Gastrocnemius medialis (tissue), 4 donors: Measurements from ENCODE around the gene LRRC8A. TPM values are rescaled to one million over a fixed set of nuclear protein-coding genes. Genes with fewer than 3 reads are reported as not detected.
"Not testable (repeated sequence)": the region's sequence is repeated elsewhere in the genome, so short reads cannot be mapped to it uniquely, and the experiment has no call there.

ENCODE experiments used
- ATAC-seq, 2 donors: fragments of 150-250 bp; one replicate each; pipeline ENCODE4 v1.9.1; 2016
- DNase-seq, 2 donors: peaks; one replicate each; pipeline ENCODE4 v3.0.0-alpha.2; 2019
- H3K27ac ChIP-seq, 4 donors: fragments of 200-600 bp; sonication (generic); 1 replicate in 1 of 4; 2 replicates in 3 of 4; pipeline ENCODE4 v1.5.1; 2016 to 2018; ENCODE audit warnings: mild to moderate bottlenecking in 2 of 4, moderate library complexity in 1 of 4
- H3K27me3 ChIP-seq, 3 donors: fragments of 200-600 bp; sonication (generic) in 2 of 3; 1 replicate in 1 of 3; 2 replicates in 2 of 3; pipeline versions ENCODE4 v1.5.1 to v1.6.0; 2016 to 2019; ENCODE audit warnings: mild to moderate bottlenecking in 1 of 3, moderate library complexity in 1 of 3
- H3K36me3 ChIP-seq, 2 donors: fragments of 200-600 bp; sonication (generic) in 1 of 2; one replicate each; pipeline ENCODE4 v1.5.1; 2017 to 2018
- H3K4me1 ChIP-seq, 2 donors: fragments of 200-600 bp; sonication (generic) in 1 of 2; one replicate each; pipeline ENCODE4 v1.5.1; 2016 to 2017; ENCODE audit warnings: mild to moderate bottlenecking in 2 of 2
- H3K4me3 ChIP-seq, 4 donors: fragments of 200-600 bp; sonication (generic) in 3 of 4; 1 replicate in 1 of 4; 2 replicates in 3 of 4; pipeline ENCODE4 v1.5.1; 2016 to 2019; ENCODE audit warnings: mild to moderate bottlenecking in 2 of 4
- H3K9me3 ChIP-seq, 3 donors: fragments of 200-600 bp; sonication (generic) in 2 of 3; 1 replicate in 1 of 3; 2 replicates in 2 of 3; pipeline ENCODE4 v1.5.1; 2016 to 2019
- POLR2A ChIP-seq, 2 donors: fragments of 450-650 bp; IDR thresholded peaks; one replicate each; pipeline ENCODE4 v1.6.1; 2017; ENCODE audit warnings: antibody characterized with exemption in 2 of 2, mild to moderate bottlenecking in 2 of 2, moderate library complexity in 2 of 2
- in situ Hi-C, 4 donors: fragments of 200-750 bp; cut with MboI; loops; one replicate each; pipeline versions ENCODE4 v1.15.0 to v1.8.0; 2017; ENCODE audit warnings: low sequenced_read_pairs in 4 of 4
- intact Hi-C: fragments of 100-400 bp; cut with DNase I; formaldehyde crosslinking; loops from one replicate; pipeline ENCODE4 v1.15.1; 2023; ENCODE audit warnings: low total_unique reads
- total RNA-seq, 4 donors: library from RNA; depleted of rRNA; stranded (reverse); fragments of >200 nt; gene quantifications; one replicate each; pipeline versions ENCODE4 v1.1.0 to v1.2.3, GENCODE V29; 2016
- TF ChIP-seq, protein P1 (sequence below), 5 experiments: fragments of 450-650 bp in 3 of 5; fragments of 200-600 bp in 2 of 5; sonication (generic) in 2 of 5; IDR thresholded peaks in 4 of 5; conservative IDR thresholded peaks in 1 of 5; 1 replicate in 4 of 5; 2 replicates in 1 of 5; pipeline ENCODE4 v1.5.1; 2016 to 2019; ENCODE audit warnings: antibody characterized with exemption in 5 of 5, mild to moderate bottlenecking in 3 of 5, moderate library complexity in 3 of 5

The LRRC8A gene
- total RNA-seq, 4 donors from 2014 or later = 24.4 to 28.4 (median 27.0) TPM

DNA sequence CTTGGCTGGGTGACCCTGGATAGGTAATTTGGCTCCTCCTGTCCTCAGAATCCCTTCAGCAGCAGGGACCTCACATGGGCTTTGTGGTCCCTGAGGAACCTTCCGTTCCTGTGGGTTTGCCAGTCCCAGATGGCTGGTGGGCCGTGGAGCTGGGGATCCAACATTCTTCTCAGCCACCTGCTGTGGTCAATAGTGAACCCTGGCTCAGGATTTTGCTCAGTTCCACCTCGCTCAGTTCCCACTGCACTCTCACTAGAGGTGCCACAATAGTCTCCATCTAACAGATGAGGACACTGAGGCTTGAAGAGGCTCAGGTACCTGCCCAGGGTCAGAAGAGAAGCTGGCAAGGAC, 35.3 kb upstream of the LRRC8A start:
- Histone ChIP-seq H3K27ac (no peak overlapping the region), H3K27me3 (no peaks in the 10 kb centered on the region), H3K9me3 (no peaks in the 10 kb centered on the region), H3K4me1 (no peaks in the 10 kb centered on the region), H3K36me3 (peaks cover 0 to 5% of the 10 kb centered on the region in 2 donors), H3K4me3 (no peak overlapping the region)
- no peak for ATAC-seq
- in situ Hi-C loops (no loop called here), intact Hi-C loops (no loop called here)
- DNase-seq = no peak
- TF ChIP-seq POLR2A (IDR thresholded peaks at IDR 0.05) = no peak
- TF ChIP-seq, protein P1, sequence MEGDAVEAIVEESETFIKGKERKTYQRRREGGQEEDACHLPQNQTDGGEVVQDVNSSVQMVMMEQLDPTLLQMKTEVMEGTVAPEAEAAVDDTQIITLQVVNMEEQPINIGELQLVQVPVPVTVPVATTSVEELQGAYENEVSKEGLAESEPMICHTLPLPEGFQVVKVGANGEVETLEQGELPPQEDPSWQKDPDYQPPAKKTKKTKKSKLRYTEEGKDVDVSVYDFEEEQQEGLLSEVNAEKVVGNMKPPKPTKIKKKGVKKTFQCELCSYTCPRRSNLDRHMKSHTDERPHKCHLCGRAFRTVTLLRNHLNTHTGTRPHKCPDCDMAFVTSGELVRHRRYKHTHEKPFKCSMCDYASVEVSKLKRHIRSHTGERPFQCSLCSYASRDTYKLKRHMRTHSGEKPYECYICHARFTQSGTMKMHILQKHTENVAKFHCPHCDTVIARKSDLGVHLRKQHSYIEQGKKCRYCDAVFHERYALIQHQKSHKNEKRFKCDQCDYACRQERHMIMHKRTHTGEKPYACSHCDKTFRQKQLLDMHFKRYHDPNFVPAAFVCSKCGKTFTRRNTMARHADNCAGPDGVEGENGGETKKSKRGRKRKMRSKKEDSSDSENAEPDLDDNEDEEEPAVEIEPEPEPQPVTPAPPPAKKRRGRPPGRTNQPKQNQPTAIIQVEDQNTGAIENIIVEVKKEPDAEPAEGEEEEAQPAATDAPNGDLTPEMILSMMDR (IDR thresholded peaks at IDR 0.05 in 4 of 5, conservative IDR thresholded peaks at IDR 0.05 in 1 of 5) = no peak

DNA sequence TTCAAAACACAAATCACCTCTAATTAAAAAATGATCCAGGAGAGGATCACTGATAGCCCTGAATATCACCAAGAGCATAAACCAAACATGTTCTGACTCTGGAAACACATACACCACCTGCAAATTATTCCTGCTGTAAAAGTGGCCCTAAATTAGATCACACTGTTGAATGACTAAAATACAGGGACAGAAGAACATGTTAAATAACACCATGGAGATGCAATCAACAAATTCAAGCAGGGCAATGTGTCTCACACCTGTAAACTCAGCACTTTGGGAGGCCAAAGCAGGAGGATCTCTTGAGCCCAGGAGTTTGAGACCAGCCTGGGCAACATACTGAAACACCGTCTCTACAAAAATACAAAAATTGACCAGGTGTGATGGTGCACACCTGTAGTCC, 34.1 kb upstream of the LRRC8A start:
- in situ Hi-C loops = no loop called here
- TF ChIP-seq, protein P1 (IDR thresholded peaks at IDR 0.05 in 4 of 5, conservative IDR thresholded peaks at IDR 0.05 in 1 of 5) = no peak
- TF ChIP-seq POLR2A (IDR thresholded peaks at IDR 0.05) = no peak
- H3K4me3 ChIP-seq = no peak overlapping the region
- H3K9me3 ChIP-seq = no peaks in the 10 kb centered on the region
- H3K36me3 ChIP-seq = no peaks in the 10 kb centered on the region
- ATAC-seq (no peak), DNase-seq (no peak)
- no peak overlapping the region for H3K27ac ChIP-seq
- no peaks in the 10 kb centered on the region for H3K27me3 ChIP-seq
- peaks cover 0 to 6% of the 10 kb centered on the region in 2 donors for H3K4me1 ChIP-seq
- intact Hi-C loops = no loop called here

DNA sequence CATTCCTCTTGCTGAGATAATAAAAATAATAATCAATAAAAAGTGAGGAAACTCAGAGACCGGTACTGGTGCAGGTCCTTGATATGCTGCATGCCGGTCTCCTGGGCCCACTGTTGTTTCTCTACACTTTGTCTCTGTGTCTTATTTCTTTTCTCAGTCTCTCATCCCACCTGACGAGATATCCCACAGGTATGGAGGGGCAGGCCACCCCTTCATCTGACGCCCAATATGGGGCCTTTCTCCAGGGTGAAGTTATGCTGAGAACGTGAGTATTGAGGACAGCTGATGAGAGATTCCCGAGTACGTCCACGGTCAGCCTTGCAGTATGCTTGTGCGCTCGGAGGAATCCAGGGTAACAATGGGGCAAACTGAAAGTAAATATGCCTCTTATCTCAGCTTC, 30.9 kb upstream of the LRRC8A start:
- DNase-seq, in situ Hi-C loops, intact Hi-C loops, H3K9me3 ChIP-seq, ATAC-seq, H3K27ac ChIP-seq, H3K4me3 ChIP-seq, H3K36me3 ChIP-seq, H3K27me3 ChIP-seq: not testable (repeated sequence)
- H3K4me1 ChIP-seq = peaks cover 0 to 16% of the 10 kb centered on the region in 2 donors

DNA sequence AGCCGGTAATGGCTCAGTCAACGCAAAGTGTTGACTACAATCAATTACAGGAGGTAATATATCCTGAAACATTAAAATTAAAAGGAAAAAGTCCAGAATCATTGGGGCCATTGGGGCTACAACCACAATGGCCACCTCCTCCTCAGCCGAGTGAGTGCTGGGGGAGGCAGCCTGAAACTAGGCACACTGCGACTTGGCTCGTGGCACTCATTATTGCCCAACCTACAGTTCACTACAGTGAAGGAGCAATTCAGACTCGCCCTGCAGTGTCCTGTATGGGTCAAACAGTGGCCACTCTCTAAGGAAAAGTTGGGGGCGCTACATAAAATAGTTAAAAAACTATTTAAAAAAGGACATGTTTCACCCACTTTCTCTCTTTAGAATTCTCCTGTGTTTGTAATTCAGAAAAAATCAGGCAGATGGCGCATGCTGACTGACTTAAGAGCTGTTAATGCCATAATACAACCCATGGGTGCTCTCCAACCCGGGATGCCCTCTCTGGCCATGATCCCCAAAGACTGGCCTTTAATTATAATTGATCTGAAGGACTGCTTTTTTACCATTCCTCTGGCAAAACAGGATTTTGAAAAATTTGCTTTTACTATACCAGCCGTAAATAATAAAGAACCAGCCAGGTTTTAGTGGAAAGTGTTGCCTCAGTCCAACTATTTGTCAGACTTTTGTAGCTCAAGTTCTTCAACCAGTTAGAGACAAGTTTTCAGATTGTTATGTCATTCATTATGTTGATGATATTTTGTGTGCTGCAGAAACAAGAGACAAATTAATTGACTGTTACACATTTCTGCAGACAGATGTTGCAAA, 29.9 kb upstream of the LRRC8A start:
- in situ Hi-C loops, H3K4me3 ChIP-seq, H3K27me3 ChIP-seq, H3K27ac ChIP-seq, H3K36me3 ChIP-seq, H3K9me3 ChIP-seq: not testable (repeated sequence)
- DNase-seq (peak in 1 of 2 donors; percentile 39), ATAC-seq (peak in 1 of 2 donors; percentile 65)
- TF ChIP-seq, protein P1 (IDR thresholded peaks at IDR 0.05 in 4 of 5, conservative IDR thresholded peaks at IDR 0.05 in 1 of 5) = peak; percentile 65 to 76 (median 74)
- intact Hi-C loops = loop anchor here (1.0 kb wide), 1 partner anchor 76 kb away; no protein-coding TSS in a partner anchor
- peaks cover 0 to 16% of the 10 kb centered on the region in 2 donors for H3K4me1 ChIP-seq

DNA sequence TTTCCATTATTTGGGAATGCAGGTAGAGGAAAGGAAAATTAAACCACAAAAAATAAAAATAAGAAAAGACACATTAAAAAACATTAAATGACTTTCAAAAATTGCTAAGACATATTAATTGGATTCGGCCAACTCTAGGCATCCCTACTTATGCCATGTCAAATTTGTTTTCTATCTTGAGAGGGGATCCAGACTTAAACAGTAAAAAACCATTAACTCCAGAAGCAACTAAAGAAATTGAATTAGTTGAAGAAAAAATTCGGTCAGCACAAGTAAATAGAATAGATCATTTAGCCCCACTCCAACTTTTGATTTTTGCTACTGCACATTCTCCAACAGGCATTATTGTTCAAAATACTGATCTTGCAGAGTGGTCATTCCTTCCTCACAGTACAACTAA, 29.3 kb upstream of the LRRC8A start:
- ATAC-seq, H3K9me3 ChIP-seq, DNase-seq, H3K27ac ChIP-seq, H3K27me3 ChIP-seq, H3K36me3 ChIP-seq, H3K4me3 ChIP-seq, in situ Hi-C loops: not testable (repeated sequence)
- intact Hi-C loops = loop anchor here (1.0 kb wide), 1 partner anchor 76 kb away; no protein-coding TSS in a partner anchor
- peaks cover 0 to 16% of the 10 kb centered on the region in 2 donors for H3K4me1 ChIP-seq

DNA sequence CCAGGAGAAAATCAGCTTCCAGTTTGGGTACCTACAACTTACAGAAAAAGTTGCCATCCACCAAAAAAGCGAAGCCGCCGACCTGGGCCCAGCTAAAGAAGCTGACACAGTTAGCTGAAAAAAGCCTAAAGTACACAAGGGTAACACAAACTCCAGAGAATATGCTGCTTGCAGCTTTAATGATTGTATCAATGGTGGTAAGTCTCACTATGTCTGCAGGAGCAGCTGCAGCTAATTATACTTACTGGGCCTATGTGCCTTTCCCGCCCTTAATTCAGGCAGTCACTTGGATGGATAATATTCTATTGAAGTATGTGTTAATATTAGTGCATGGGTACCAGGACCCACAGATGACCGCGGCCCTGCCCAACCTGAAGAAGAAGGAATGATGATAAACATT, 27.5 kb upstream of the LRRC8A start:
- H3K9me3 ChIP-seq, intact Hi-C loops, in situ Hi-C loops, H3K4me3 ChIP-seq, ATAC-seq, H3K36me3 ChIP-seq, DNase-seq, H3K27me3 ChIP-seq, H3K27ac ChIP-seq: not testable (repeated sequence)
- H3K4me1 ChIP-seq = peaks cover 0 to 16% of the 10 kb centered on the region in 2 donors

DNA sequence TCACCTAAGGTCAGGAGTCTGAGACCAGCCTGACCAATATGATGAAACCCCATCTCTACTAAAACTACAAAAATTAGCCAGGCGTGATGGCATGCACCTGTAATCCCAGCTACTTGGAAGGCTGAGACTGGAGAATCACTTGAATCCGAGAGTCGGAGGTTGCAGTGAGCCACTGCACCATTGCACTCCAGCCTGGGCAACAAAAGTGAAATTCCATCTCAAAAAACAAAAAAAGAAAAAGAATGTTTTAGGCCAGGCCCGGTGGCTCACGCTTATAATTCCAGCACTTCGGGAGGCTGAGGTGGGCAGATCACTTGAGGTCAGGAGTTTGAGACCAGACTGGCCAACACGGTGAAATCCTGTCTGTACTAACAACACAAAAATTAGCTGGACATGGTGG, 23.5 kb upstream of the LRRC8A start:
- DNase-seq, H3K9me3 ChIP-seq, intact Hi-C loops, H3K4me3 ChIP-seq, H3K27me3 ChIP-seq, H3K36me3 ChIP-seq, ATAC-seq, H3K27ac ChIP-seq: not testable (repeated sequence)
- H3K4me1 ChIP-seq = peaks cover 34 to 37% of the 10 kb centered on the region in 2 donors
- in situ Hi-C loops = loop anchor here in 1 of 4 donors (5.0 kb wide), 1 partner anchor 69 kb away; no protein-coding TSS in a partner anchor
